HG02642 (cell line): Measurements from ENCODE around the gene KCTD3.

Experiments
- ATAC-seq: cut with Tn5 transposase; IDR thresholded peaks from one replicate; pipeline ENCODE4 v1.9.1; 2021; ENCODE audit warnings: mild to moderate bottlenecking; ENCODE audit not compliant: unreplicated experiment, poor library complexity

KCTD3 gene

GRCh38 chr1:215555531-215555930, 11.6 kb upstream of the KCTD3 start:
- ATAC-seq, result no peak

GRCh38 chr1:215556996-215557395, 10.1 kb upstream of the KCTD3 start:
- no peak for ATAC-seq

GRCh38 chr1:215557504-215557903, 9.6 kb upstream of the KCTD3 start:
- ATAC-seq, result no peak

- ATAC-seq, result no peak
Observed at GRCh38 chr1:215557992-215558626, 9.0 kb upstream of the KCTD3 start.

GRCh38 chr1:215567491-215568298, 591 bp downstream of the KCTD3 start:
- ATAC-seq, result peak; percentile 74

- no peak for ATAC-seq
Observed at GRCh38 chr1:215568299-215568692, 1.2 kb downstream of the KCTD3 start.

- no peak for ATAC-seq
Observed at GRCh38 chr1:215569986-215570824, 3.1 kb downstream of the KCTD3 start.

- ATAC-seq, result no peak
Observed at GRCh38 chr1:215581896-215582295, 14.8 kb downstream of the KCTD3 start.

GRCh38 chr1:215583185-215583749, 16.2 kb downstream of the KCTD3 start:
- no peak for ATAC-seq

- no peak for ATAC-seq
Observed at GRCh38 chr1:215584389-215584788, 17.3 kb downstream of the KCTD3 start.

GRCh38 chr1:215589650-215590435, 22.7 kb downstream of the KCTD3 start:
- no peak for ATAC-seq

GRCh38 chr1:215590779-215591491, 23.8 kb downstream of the KCTD3 start:
- ATAC-seq, result no peak

- no peak for ATAC-seq
Observed at GRCh38 chr1:215594640-215595039, 27.5 kb downstream of the KCTD3 start.

GRCh38 chr1:215595231-215595630, 28.1 kb downstream of the KCTD3 start:
- ATAC-seq, result no peak

- ATAC-seq, result no peak
Observed at GRCh38 chr1:215597961-215598360, 30.9 kb downstream of the KCTD3 start.

- ATAC-seq, result no peak
Observed at GRCh38 chr1:215599418-215600074, 32.4 kb downstream of the KCTD3 start.

GRCh38 chr1:215600258-215600792, 33.2 kb downstream of the KCTD3 start:
- ATAC-seq, result no peak

- ATAC-seq, result no peak
Observed at GRCh38 chr1:215600867-215601266, 33.8 kb downstream of the KCTD3 start.

GRCh38 chr1:215601276-215601675, 34.2 kb downstream of the KCTD3 start:
- ATAC-seq, result no peak
